IMR-90 (cell line): ENCODE results near the gene SERPINA12.

ENCODE experiments used
- CTCF ChIP-seq: conservative IDR thresholded peaks from 2 replicates; pipeline ENCODE4 v1.5.1; 2012; ENCODE audit warnings: mild to moderate bottlenecking, low read depth, low read length, improper control_type of control experiment
- NFE2L2 ChIP-seq: fragments of 150-350 bp; IDR thresholded peaks from 2 replicates; pipeline ENCODE4 v1.6.1; 2016; ENCODE audit warnings: low read depth, mild to moderate bottlenecking, low read length

- TF ChIP-seq NFE2L2 = no peak
- no peak for TF ChIP-seq CTCF
These were observed 61.0 kb downstream of the SERPINA12 start for GRCh38 chr14:94448071-94448808.
